ENCODE data around the gene SLC39A1. TPM values are rescaled to one million over a fixed set of nuclear protein-coding genes. Genes with fewer than 3 reads are reported as not detected.

The SLC39A1 gene
- total and polyA plus RNA-seq, 2 of the 8 experiments (the other 6 are each of a cell fraction or from before 2014, with no cell fraction given): 238 to 337 TPM

DNA sequence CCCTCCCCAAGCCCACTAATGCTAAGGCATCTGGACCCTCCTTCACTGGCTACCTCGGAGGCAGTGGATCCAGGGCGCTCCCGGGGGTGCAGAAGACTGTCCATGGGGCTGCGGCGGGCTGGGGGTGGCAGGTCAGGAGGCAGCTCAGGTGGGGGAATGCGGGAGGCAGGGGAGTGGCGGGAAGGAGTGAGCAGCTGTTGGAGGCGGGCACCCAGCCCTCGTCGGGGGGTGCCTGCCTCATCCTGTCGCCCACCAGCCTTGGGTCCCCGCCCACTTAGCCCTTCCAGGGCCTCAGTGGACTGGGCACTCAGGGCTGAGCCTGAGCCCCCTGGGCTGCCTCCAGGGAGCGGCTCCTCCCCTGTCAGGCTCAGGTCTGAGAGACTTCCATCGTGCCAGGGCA, 29.9 kb downstream of the SLC39A1 start:
- H2BK120ac ChIP-seq (replicated peaks; ENCODE audit: low read depth, low read length): no peak overlapping the region
- no peak overlapping the region for H2BK15ac ChIP-seq (ENCODE audit: low read length)
- DNase-seq (ENCODE audit: low read depth in 1 of 2, low spot score in 2 of 2): no peak
- H3K36me3 ChIP-seq (ENCODE audit: control insufficient read depth in 2 of 4, insufficient read depth in 4 of 4, low read length in 3 of 4): peaks cover 12 to 57% (median 45%) of the 10 kb centered on the region in 4 experiments
- peaks cover 0 to 11% of the 10 kb centered on the region in 2 experiments for H4K20me1 ChIP-seq (replicated peaks in 1 of 2; ENCODE audit: control insufficient read depth in 1 of 2, insufficient read depth in 2 of 2, low read length in 2 of 2)
- no peak overlapping the region for H3K4me3 ChIP-seq (ENCODE audit: extremely low read depth in 1 of 4, insufficient read depth in 2 of 4, low read depth in 3 of 4, low read length in 4 of 4)
- no peak overlapping the region for H3K9ac ChIP-seq (replicated peaks in 1 of 4; ENCODE audit: extremely low read depth in 1 of 4, low read depth in 3 of 4, low read length in 3 of 4)
- H3K9me3 ChIP-seq (ENCODE audit: insufficient read depth in 2 of 2, low read depth in 1 of 2, low read length in 1 of 2): no peaks in the 10 kb centered on the region
- no peak overlapping the region for H3K18ac ChIP-seq (ENCODE audit: extremely low read depth, low read length)
- no peak overlapping the region for H4K8ac ChIP-seq (ENCODE audit: extremely low read depth, insufficient read depth, low read length)
- H2AFZ ChIP-seq (ENCODE audit: low read length): no peak overlapping the region
- H4K5ac ChIP-seq (ENCODE audit: insufficient read length, low read depth, low read length): no peak overlapping the region
- H3K4ac ChIP-seq (replicated peaks; ENCODE audit: insufficient read length, low read depth, low read length): no peak overlapping the region
- H3K27ac ChIP-seq (ENCODE audit: low read depth, low read length): no peak overlapping the region
- no peak overlapping the region for H3K56ac ChIP-seq (replicated peaks; ENCODE audit: insufficient read length, low read depth, low read length)
- H3K4me2 ChIP-seq (ENCODE audit: insufficient read depth in 1 of 2, low read depth in 2 of 2, low read length in 2 of 2): no peak overlapping the region
- ChIA-PET POLR2A (ENCODE audit: partially characterized antibody) (interaction anchor here (0.8 to 3.7 kb wide), 5 partner anchors 12 to 57 kb away, joined by 3 to 24 read pairs (median 7); partner anchors contain the start of genes DENND4B, RPS27 and SLC39A1), CTCF (ENCODE audit: partially characterized antibody) (no interaction called here)
- no peak overlapping the region for H2BK5ac ChIP-seq (ENCODE audit: low read depth, low read length)
- no peak overlapping the region for H4K91ac ChIP-seq (replicated peaks; ENCODE audit: insufficient read length, low read length)
- no peaks in the 10 kb centered on the region for H3K4me1 ChIP-seq (replicated peaks in 1 of 4; ENCODE audit: control insufficient read depth in 3 of 4, insufficient read depth in 4 of 4, low read length in 3 of 4)
- H2BK12ac ChIP-seq (ENCODE audit: low read depth, low read length): no peak overlapping the region
- no peaks in the 10 kb centered on the region for H3K79me2 ChIP-seq (ENCODE audit: control insufficient read depth in 1 of 2, insufficient read depth in 2 of 2, low read length in 2 of 2)
- H3K23ac ChIP-seq (ENCODE audit: insufficient read length): no peak overlapping the region
- H3K27me3 ChIP-seq (replicated peaks in 1 of 4; ENCODE audit: control insufficient read depth in 3 of 4, extremely low read depth in 1 of 4, insufficient read depth in 3 of 4, low read length in 3 of 4): no peaks in the 10 kb centered on the region
- WGBS, 2 experiments (ENCODE audit: extremely low coverage in 1 of 2, insufficient coverage in 1 of 2, insufficient read length in 1 of 2, insufficient replicate concordance in 2 of 2, low coverage in 1 of 2, low lambda C conversion rate in 2 of 2, missing lambda C conversion rate in 1 of 2): 91% methylated on average over 12 of the region's 14 CpGs; no CpG with 5 or more reads in 1 of the 2 experiments
- H2AK5ac ChIP-seq (ENCODE audit: low read depth, low read length): no peak overlapping the region
- H3K23me2 ChIP-seq (ENCODE audit: low read depth, low read length): no peaks in the 10 kb centered on the region; the same call in 1 of the 2 replicates
- H3K79me1 ChIP-seq (ENCODE audit: low read depth, low read length): no peaks in the 10 kb centered on the region; the same call in 1 of the 2 replicates
- no peak overlapping the region for H3K14ac ChIP-seq (ENCODE audit: insufficient read length)
- no peak overlapping the region for H2BK20ac ChIP-seq (ENCODE audit: low read length)
- FAIRE-seq: no peak
- TF ChIP-seq JUND (IDR thresholded peaks at IDR 0.05; ENCODE audit: low read length) (no peak), USF2 (IDR thresholded peaks at IDR 0.05; ENCODE audit: low read length) (no peak), FOSL1 (IDR thresholded peaks at IDR 0.05; ENCODE audit: insufficient read depth, low read depth, low read length) (no peak), CEBPB (IDR thresholded peaks at IDR 0.05; ENCODE audit: low read depth, low read length) (no peak), GABPA (IDR thresholded peaks at IDR 0.05; ENCODE audit: borderline replicate concordance, insufficient read depth, low read length) (no peak)
- TF ChIP-seq, protein P1, sequence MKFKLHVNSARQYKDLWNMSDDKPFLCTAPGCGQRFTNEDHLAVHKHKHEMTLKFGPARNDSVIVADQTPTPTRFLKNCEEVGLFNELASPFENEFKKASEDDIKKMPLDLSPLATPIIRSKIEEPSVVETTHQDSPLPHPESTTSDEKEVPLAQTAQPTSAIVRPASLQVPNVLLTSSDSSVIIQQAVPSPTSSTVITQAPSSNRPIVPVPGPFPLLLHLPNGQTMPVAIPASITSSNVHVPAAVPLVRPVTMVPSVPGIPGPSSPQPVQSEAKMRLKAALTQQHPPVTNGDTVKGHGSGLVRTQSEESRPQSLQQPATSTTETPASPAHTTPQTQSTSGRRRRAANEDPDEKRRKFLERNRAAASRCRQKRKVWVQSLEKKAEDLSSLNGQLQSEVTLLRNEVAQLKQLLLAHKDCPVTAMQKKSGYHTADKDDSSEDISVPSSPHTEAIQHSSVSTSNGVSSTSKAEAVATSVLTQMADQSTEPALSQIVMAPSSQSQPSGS (IDR thresholded peaks at IDR 0.05; ENCODE audit: low read length): no peak
